Caco-2 (cell line): Measurements from ENCODE around the gene DPY19L1. TPM values are rescaled to one million over a fixed set of nuclear protein-coding genes. Genes with fewer than 3 reads are reported as not detected.
"Not testable (repeated sequence)": the region's sequence is repeated elsewhere in the genome, so short reads cannot be mapped to it uniquely, and the experiment has no call there.

Experiments
- BruUV-seq: library from RNA; stranded (reverse); fragments of 400-500 nt; replicated peaks from 2 replicates; lab custom pipeline; 2021; lab: Mats Ljungman, UMichigan
- CTCF ChIA-PET: fragments of 300-600 bp; sonication (Branson Sonifier 250); formaldehyde crosslinking; loops from one replicate; lab custom pipeline; 2022; ENCODE audit warnings: antibody characterized with exemption; lab: Charles Lee
- POLR2A ChIA-PET: fragments of 300-600 bp; sonication (Branson Sonifier 250); formaldehyde crosslinking; loops from one replicate; lab custom pipeline; 2022; ENCODE audit warnings: antibody characterized with exemption; lab: Charles Lee
- DNase-seq, 2 experiments: peaks; one replicate each; pipeline versions ENCODE4 v3.0.0 to v3.0.0-alpha.2; 2020 to 2022
- H3K27me3 ChIP-seq: replicated peaks from 2 replicates; pipeline ENCODE4 v1.6.0; 2011; ENCODE audit warnings: low read length; ENCODE audit not compliant: control insufficient read depth, insufficient read depth
- H3K36me3 ChIP-seq: 2 replicates; pipeline ENCODE4 v1.5.1; 2011; ENCODE audit warnings: low read length; ENCODE audit not compliant: control insufficient read depth, insufficient read depth
- H3K4me1 ChIP-seq: fragments of 250-450 bp; sonication (Bioruptor Pico); 2 replicates; pipeline ENCODE4 v1.5.1; 2020; ENCODE audit warnings: mild to moderate bottlenecking
- H3K4me3 ChIP-seq: 2 replicates; pipeline ENCODE4 v1.5.1; 2011; ENCODE audit warnings: low read depth, mild to moderate bottlenecking, control low read depth, low read length
- H3K9me3 ChIP-seq: fragments of 250-450 bp; sonication (Bioruptor Pico); 2 replicates; pipeline ENCODE4 v1.5.1; 2020; ENCODE audit warnings: mild to moderate bottlenecking, moderate library complexity
- H3K27ac Mint-ChIP-seq: one replicate; pipeline ENCODE4 v1.8.0; 2022; ENCODE audit warnings: mixed read lengths; ENCODE audit not compliant: unreplicated experiment
- H3K27me3 Mint-ChIP-seq: one replicate; pipeline ENCODE4 v1.8.0; 2022; ENCODE audit warnings: mixed read lengths; ENCODE audit not compliant: insufficient read depth, unreplicated experiment
- H3K36me3 Mint-ChIP-seq: one replicate; pipeline ENCODE4 v1.8.0; 2022; ENCODE audit warnings: mild to moderate bottlenecking, mixed read lengths; ENCODE audit not compliant: insufficient read depth, unreplicated experiment
- H3K4me1 Mint-ChIP-seq: one replicate; pipeline ENCODE4 v1.8.0; 2022; ENCODE audit warnings: low read depth, mixed read lengths; ENCODE audit not compliant: unreplicated experiment
- H3K4me3 Mint-ChIP-seq: one replicate; pipeline ENCODE4 v1.8.0; 2022; ENCODE audit warnings: mild to moderate bottlenecking, moderate library complexity, mixed read lengths; ENCODE audit not compliant: unreplicated experiment
- H3K9me3 Mint-ChIP-seq: one replicate; pipeline ENCODE4 v1.8.0; 2022; ENCODE audit warnings: mixed read lengths; ENCODE audit not compliant: unreplicated experiment
- intact Hi-C: fragments of 100-400 bp; cut with micrococcal nuclease; formaldehyde crosslinking; loops from one replicate; pipeline ENCODE4 v1.10.0; 2022; ENCODE audit not compliant: unreplicated experiment
- total RNA-seq: library from RNA; stranded (reverse); gene quantifications from 2 replicates; pipeline ENCODE4 v1.2.3, GENCODE V29; 2022
- TF ChIP-seq, protein P1 (sequence below), 2 experiments: fragments of 200-600 bp in 1 of 2; IDR thresholded peaks; 1 replicate in 1 of 2; 2 replicates in 1 of 2; pipeline versions ENCODE4 v1.5.1 to v1.8.0; 2011 to 2022; ENCODE audit warnings: antibody characterized with exemption in 1 of 2, control low read depth in 1 of 2, inconsistent platforms in 1 of 2, low read depth in 1 of 2, low read length in 1 of 2, mild to moderate bottlenecking in 1 of 2, moderate library complexity in 1 of 2; ENCODE audit not compliant: insufficient read depth in 1 of 2, severe bottlenecking in 1 of 2, unreplicated experiment in 1 of 2

The DPY19L1 gene
- total RNA-seq, 1 experiment from 2014 or later, result 12.9 TPM

DNA sequence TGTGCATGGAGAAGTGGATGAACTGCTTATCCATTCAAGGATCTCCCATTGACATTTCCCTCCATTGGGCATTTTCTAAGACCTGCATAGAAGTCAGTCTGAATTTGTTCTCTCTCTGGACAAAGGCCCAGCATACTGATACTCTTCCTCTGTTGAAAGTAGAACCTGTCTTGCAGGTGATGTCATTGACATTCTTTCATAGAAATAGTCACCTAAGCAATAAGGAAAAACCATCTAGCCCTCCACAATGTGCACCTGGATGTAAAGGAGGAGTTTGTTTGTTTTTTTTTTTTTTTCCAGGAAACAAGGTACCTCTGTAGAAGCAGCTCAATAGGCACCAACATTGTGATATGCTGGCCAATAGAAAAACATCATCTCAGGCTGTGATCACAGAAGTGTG is 150.4 kb downstream of the DPY19L1 start:
- H3K4me3 ChIP-seq, result no peak overlapping the region
- Mint-ChIP-seq H3K27ac (no peak overlapping the region), H3K9me3 (peaks cover 7% of the 10 kb centered on the region), H3K4me1 (no peaks in the 10 kb centered on the region), H3K4me3 (no peak overlapping the region), H3K27me3 (peaks cover 2% of the 10 kb centered on the region), H3K36me3 (no peaks in the 10 kb centered on the region)
- intact Hi-C loops, result no loop called here
- ChIA-PET CTCF (no interaction called here), POLR2A (no interaction called here)
- H3K4me1 ChIP-seq, result no peaks in the 10 kb centered on the region
- no peaks in the 10 kb centered on the region for H3K27me3 ChIP-seq
- H3K36me3 ChIP-seq, result no peaks in the 10 kb centered on the region
- no peak for DNase-seq
- no TSS peak for BruUV-seq
- H3K9me3 ChIP-seq, result peaks cover 11% of the 10 kb centered on the region
- TF ChIP-seq, protein P1, sequence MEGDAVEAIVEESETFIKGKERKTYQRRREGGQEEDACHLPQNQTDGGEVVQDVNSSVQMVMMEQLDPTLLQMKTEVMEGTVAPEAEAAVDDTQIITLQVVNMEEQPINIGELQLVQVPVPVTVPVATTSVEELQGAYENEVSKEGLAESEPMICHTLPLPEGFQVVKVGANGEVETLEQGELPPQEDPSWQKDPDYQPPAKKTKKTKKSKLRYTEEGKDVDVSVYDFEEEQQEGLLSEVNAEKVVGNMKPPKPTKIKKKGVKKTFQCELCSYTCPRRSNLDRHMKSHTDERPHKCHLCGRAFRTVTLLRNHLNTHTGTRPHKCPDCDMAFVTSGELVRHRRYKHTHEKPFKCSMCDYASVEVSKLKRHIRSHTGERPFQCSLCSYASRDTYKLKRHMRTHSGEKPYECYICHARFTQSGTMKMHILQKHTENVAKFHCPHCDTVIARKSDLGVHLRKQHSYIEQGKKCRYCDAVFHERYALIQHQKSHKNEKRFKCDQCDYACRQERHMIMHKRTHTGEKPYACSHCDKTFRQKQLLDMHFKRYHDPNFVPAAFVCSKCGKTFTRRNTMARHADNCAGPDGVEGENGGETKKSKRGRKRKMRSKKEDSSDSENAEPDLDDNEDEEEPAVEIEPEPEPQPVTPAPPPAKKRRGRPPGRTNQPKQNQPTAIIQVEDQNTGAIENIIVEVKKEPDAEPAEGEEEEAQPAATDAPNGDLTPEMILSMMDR (IDR thresholded peaks at IDR 0.05; ENCODE audit: insufficient read depth in 1 of 2, low read depth in 1 of 2, low read length in 1 of 2, severe bottlenecking in 1 of 2, unreplicated experiment in 1 of 2), result no peak

- H3K4me1 ChIP-seq, H3K4me3 Mint-ChIP-seq, H3K4me1 Mint-ChIP-seq, H3K4me3 ChIP-seq, H3K36me3 Mint-ChIP-seq, DNase-seq, BruUV-seq, CTCF ChIA-PET, H3K27ac Mint-ChIP-seq, H3K27me3 ChIP-seq, intact Hi-C loops, POLR2A ChIA-PET, H3K27me3 Mint-ChIP-seq, H3K36me3 ChIP-seq: not testable (repeated sequence)
- H3K9me3 Mint-ChIP-seq, result peaks cover 12% of the 10 kb centered on the region
- peaks cover 11% of the 10 kb centered on the region for H3K9me3 ChIP-seq
These were observed 153.4 kb downstream of the DPY19L1 start for GRCh38 chr7:34883855-34884254.

GRCh38 chr7:34879871-34880270 is 157.4 kb downstream of the DPY19L1 start:
- H3K27me3 ChIP-seq, result no peaks in the 10 kb centered on the region
- CTCF ChIA-PET, result no interaction called here
- TF ChIP-seq, protein P1 (IDR thresholded peaks at IDR 0.05; ENCODE audit: insufficient read depth in 1 of 2, low read depth in 1 of 2, low read length in 1 of 2, severe bottlenecking in 1 of 2, unreplicated experiment in 1 of 2), result no peak
- no peak for DNase-seq
- no peaks in the 10 kb centered on the region for H3K4me1 Mint-ChIP-seq
- peaks cover 11% of the 10 kb centered on the region for H3K9me3 ChIP-seq
- H3K27ac Mint-ChIP-seq, result no peak overlapping the region
- H3K4me3 Mint-ChIP-seq, result no peak overlapping the region
- peaks cover 4% of the 10 kb centered on the region for H3K27me3 Mint-ChIP-seq
- H3K9me3 Mint-ChIP-seq, result peaks cover 12% of the 10 kb centered on the region
- H3K4me3 ChIP-seq, result no peak overlapping the region
- no peaks in the 10 kb centered on the region for H3K36me3 Mint-ChIP-seq
- intact Hi-C loops, result no loop called here
- no TSS peak for BruUV-seq
- no peaks in the 10 kb centered on the region for H3K4me1 ChIP-seq
- H3K36me3 ChIP-seq, result no peaks in the 10 kb centered on the region
- POLR2A ChIA-PET, result no interaction called here

- H3K9me3 Mint-ChIP-seq, result peaks cover 12% of the 10 kb centered on the region
- H3K36me3 ChIP-seq, H3K4me1 Mint-ChIP-seq, H3K36me3 Mint-ChIP-seq, H3K27me3 ChIP-seq, DNase-seq, H3K27me3 Mint-ChIP-seq, H3K4me1 ChIP-seq, H3K4me3 Mint-ChIP-seq, CTCF ChIA-PET, H3K27ac Mint-ChIP-seq, POLR2A ChIA-PET, intact Hi-C loops, H3K4me3 ChIP-seq, BruUV-seq: not testable (repeated sequence)
- H3K9me3 ChIP-seq, result peaks cover 11% of the 10 kb centered on the region
These were observed 158.1 kb downstream of the DPY19L1 start for GRCh38 chr7:34878944-34879735.
